Daoy (cell line): ENCODE results near the gene UBE2Z. TPM values are rescaled to one million over a fixed set of nuclear protein-coding genes. Genes with fewer than 3 reads are reported as not detected.
"Not testable (repeated sequence)": the region's sequence is repeated elsewhere in the genome, so short reads cannot be mapped to it uniquely, and the experiment has no call there.

ENCODE experiments used
- DNase-seq: peaks from one replicate; pipeline ENCODE4 v3.0.0-alpha.2; 2015; ENCODE audit warnings: low read depth
- total RNA-seq: library from RNA; depleted of rRNA; stranded (reverse); fragments of >200 nt; shearing (Covaris generic); gene quantifications from 2 replicates; pipeline ENCODE4 v1.2.3, GENCODE V29; 2014; rRNA removed

Gene UBE2Z
- total RNA-seq, result 65.3 and 66.0 TPM in 2 replicates

DNA sequence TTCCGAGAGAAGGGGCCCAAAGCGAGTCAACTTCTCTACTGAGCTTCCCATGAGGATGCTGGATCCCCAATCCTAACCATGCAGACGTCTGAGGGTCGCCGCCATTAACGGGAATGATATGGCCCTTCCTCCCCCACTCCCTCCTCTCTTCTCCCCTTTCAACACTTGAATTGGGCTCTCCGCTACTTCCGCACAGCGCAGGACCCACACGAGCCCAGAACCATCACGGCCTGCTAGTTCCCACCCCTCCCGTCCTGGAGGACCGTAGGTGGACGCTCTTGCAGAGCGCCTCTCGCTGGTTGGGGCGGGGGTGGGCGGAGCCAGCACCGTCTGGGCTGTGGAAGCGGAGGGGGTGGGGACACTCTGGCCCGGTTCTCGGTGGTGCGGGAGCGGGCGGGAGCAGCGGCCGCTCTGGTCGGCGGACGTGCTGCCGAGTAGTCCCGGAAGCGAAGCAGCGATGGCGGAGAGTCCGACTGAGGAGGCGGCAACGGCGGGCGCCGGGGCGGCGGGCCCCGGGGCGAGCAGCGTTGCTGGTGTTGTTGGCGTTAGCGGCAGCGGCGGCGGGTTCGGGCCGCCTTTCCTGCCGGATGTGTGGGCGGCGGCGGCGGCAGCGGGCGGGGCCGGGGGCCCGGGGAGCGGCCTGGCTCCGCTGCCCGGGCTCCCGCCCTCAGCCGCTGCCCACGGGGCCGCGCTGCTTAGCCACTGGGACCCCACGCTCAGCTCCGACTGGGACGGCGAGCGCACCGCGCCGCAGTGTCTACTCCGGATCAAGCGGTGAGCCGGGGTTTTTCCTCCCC, at the start of gene UBE2Z:
Gene UBE2Z (plus strand): TSS at position 361 of the 797 bp plus-strand sequence. CDS start 97 bp downstream, at position 458.
- DNase-seq, result peak; percentile 96

DNA sequence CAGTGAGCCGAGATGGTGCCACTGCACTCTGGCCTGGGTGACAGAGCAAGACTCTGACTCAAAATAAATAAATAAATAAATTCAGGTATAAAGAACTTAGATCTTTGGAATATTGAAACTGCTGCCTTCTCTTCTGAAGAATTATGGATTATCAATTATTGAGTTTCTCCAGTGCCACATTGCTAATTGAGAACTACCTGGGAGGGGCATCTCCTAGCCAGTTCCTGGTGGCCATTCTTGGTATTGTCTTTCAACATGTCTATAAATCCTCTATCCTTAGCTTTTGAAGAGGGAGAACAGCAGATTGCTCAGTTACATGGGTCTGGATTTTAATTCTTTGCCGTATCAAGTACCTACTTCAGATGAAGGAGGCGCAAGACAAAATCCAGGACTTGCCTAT, 48.2 kb upstream of the UBE2Z start:
- no peak for DNase-seq

DNA sequence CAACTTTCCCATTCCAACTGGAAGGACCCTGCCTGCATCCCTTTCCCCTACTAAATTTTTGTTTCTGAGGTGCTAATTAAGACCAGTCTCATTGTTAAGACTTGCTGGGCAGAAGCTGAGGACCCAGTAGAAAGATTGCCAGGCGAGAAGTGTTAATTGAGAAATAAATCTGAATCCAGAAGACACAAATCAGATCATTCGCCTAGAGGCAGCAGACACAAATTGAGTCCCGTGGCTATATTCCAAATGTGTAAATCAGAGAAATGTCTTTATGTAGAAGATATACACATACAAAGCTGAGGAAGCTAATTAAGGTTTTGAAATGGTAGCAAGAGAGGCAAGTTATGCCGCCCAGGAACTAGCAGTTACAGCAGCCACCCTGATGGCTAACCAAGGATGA, 47.8 kb upstream of the UBE2Z start:
- no peak for DNase-seq

DNA sequence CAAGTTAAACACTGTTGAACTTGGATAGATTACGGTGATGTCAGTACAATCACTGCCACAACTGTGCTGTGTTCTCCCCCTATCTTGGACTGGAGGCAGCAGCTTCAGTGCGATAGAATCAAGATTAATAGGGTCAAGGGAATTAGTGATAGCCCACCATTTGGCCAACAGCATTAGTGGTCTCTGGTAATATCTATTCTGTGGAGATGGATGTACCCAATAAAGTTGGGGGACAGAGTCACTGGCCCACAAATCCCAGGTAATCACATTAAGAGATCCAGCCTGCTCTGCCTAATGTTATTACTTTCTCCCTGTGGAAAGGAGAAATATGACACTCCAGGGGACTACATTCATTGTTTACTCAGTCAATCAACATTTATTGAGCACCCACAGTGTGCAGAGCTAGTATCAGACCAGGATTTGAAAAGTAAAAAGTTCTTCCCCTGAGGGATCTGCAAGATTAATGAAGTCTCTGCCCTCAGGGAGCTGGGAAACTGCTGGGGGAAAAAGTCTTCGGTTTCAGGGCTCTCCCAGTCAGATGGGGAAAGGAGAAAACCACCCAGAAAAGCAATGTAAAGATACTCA, 39.2 kb upstream of the UBE2Z start:
- no peak for DNase-seq

DNA sequence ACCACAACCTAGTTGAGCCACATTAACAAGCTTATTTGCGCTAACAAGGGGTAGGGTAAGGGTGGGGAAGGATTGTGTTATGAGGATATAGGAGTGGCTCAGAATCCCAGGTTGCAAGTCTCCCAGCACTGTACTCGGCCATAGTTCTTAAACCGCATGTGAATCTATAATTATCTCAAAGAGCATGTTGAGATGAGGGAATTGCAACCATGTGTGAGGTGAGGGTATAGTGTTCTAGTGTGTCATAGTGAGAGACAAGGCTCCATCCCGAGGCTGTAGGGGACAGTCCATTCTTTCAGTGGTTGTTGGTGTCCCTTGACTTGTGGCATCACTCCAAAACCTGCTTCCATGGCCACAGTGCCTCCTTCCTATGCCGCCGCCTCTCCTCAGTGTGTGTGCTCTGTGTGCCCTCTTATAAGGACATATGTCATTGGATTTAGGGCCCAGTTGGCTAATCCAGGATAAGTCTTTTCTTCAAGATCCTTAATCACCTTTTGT, 38.3 kb upstream of the UBE2Z start:
- no peak for DNase-seq

DNA sequence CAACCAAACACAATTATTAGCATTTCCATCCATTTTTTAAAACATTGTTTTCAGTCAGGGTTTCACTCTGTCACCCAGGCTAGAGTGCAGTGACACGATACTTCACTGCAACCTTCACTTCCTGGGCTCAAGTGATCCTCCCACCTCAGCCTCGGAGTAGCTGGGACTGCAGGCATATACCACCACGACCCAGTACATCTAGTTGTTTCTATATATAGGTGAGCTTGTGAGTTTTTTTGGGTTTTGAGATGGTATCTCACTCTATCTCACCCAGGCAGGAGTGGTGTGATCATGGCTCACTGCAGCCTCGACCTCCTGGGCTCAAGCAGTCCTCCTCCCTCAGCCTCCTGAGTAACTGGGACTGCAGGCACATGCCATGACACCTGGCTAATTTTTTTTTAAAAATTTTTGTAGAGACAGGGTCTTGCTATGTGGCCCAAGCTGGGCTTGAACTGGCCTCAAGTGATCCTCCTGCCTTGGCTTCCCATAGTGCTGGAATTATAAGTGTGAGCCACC, 37.1 kb upstream of the UBE2Z start:
- DNase-seq, result no peak

DNA sequence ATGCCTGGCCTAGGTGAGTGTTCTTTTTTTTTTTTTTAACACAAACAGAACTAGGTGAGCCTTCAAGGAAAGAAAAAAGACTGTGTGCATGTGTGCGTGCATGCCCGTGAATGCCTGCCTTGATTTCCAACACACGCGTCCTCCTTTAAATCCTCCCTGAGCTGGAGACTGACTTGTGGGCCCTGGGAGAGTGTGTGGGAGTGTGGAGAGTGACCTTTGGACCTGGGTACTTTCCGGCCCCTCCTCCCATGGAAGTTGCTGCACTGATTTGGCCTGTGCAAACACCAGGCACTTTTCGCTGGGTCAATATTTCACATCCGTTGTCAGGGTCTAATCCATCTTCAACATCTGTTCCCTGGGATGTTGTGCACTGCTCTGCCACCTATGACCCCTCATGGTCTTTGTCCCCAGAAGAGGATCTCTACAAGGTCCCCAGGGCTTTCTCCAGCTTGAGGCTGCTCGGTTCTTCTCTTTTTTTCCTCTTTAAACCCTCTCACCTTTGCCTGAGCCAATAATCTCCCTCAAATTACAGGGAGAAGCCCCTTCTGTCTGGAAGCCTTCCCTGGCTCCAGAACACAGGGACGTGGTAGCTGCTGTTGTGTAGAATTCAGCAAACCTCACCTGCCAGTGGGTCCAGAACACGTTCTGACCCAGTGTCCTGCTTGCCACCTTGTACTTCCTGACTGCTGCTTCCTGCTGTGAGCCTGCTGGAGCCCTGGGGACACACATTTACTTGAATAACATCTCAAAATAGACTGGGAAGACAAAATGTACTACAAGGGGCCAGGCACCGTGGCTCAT, 36.5 kb upstream of the UBE2Z start:
- DNase-seq, result no peak

DNA sequence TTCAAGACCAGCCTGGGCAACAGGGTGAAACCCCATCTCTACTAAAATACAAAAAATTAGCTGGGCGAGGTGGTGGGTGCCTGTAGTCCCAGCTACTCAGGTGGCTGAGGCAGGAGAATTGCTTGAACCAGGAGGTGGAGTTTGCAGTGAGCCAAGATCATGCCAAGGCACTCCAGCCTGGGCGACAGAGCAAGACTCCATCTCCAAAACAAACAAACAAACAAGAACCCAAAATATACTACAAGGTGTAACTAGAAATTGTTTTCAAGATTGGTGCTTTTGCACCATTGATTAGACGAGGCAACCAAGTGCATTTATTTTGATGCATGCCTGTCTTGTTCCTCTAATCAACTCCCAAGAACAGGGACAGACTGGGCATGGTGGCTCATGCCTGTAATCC, 35.8 kb upstream of the UBE2Z start:
- not testable (repeated sequence) for DNase-seq

DNA sequence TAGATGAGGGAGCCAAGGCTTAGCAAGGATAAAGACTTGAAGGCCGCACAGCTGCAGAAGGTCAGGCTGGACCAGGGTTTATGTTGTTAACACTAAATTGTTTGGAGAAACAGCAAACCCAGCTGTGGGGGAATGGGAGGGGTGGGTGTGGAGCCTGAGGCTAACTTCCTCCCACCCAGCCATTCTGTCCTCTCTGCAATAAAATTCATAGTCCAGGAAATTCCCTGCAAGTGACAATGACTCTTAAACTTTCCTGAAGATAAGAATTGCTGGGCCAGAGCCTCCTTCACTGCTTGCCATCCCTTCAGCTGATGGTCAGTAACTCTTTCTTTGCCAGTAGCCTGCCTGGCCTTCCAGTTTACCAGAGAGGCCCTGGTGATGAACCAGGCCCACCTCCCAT, 35.0 kb upstream of the UBE2Z start:
- no peak for DNase-seq

DNA sequence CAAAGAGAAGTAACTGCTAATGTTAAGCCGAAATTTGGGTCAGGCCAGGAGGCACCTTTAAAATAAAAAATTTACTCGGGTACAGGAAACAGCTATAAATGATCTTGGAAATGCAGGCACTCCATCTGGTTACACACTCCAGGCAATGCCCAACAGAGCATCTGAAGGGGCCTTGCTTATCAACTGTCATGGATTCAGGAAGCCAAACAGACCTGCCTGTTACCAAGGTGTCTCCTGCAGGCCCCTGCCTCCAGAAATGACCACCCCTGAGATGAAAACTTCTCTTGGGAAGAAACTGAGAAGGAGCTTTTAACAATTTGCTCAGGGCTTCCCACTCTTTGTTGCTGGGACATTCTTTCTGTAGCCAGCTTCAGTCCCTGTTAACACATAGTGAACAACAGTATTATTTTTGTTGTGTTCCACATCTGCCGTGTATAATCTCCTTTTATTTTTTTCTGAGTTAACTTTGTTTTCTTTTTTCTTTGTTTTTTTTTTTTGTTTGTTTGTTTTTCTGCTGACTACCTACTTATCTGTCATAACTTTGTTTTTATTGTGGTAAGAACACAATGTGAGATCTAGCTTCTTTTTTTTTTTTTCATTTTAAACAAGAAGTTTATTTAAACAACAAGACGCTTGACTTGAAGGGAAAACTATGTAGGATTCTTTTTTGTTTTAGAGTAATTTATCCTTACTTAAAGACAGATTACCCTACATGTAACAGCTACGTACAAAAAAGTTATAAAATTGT, 34.3 kb upstream of the UBE2Z start:
- DNase-seq, result no peak

DNA sequence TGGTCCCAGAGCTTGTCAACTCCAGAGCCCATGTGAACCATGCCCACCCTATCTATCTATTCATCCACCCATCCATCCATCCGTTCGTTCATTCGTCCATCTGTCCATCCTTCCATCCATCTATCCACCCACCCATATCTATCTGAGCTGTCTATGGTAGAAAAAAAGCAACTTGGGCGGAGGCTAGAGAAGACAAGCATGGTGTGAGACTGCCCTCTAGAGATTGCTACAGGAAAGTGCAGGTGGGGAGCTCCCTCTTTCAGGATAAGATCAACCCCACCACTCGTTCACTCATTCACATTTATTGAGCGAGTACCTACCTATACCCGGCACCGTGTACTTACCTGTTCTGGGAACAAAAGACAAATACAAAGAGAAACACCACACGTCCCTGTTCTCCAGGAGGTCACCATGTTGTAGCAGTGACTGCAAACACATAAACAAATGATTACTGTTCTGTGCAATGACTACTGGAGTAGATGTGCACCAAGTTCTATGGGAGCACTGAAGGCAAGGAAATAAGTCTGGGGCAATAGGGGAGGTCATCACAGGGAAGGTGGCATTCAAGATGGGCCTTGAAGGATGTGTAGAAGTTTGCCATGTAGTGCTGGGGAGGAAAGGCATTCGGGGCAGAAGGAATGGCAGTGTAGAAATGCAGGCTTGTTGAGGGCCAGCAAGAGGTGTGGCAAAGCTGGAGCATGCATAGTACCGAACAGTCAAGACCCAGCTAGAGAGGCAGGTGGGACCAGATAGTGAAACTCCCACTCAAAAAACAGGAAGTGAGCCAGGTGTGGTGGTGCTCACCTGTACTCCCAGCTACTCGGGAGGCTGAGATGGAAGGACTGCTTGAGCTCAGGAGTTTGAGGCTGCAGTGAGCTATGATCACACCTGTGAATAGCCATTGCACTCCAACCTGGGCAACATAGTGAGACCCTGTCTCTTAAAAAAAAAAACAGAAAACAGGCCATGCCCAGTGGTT, 29.0 kb upstream of the UBE2Z start:
- DNase-seq, result peak; percentile 62

DNA sequence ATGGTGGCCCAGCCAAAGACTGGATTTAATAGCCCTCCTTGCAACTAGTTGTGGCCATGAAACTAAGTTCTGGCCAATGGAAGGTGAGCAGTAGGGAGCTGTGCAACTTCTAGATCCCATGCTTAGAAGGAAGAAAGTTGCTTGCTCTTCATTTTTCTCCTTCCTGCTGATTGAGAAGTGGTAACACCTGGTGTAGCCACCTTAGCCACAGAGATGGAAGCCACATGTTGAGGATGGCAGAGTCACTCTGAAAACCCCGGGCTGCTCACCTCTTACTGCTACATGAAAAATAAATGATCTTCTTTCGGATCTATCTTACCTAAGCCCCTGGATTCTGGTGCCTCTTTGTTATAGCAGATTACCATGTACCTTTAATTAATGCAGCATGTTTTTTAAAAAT, 25.9 kb upstream of the UBE2Z start:
- DNase-seq, result no peak

DNA sequence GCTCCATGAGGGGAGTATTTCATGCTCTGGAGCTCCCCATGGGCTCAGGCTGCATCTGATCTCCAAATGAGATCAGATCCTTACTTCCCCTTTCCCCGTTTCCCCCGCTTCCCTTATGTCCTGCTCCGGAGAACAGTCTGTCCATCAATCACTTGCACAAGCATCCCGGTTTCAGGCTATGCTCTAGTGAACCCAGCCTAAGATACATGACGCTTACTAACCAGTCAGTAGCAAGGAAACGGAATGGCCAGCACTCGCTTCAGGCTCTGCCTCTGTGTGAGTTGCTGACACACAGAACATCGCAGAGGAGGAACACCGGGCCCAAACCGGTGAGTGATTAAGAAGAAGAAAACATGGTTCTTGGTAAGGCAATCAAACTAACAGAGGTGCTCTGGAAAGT, 25.0 kb upstream of the UBE2Z start:
- DNase-seq, result no peak

DNA sequence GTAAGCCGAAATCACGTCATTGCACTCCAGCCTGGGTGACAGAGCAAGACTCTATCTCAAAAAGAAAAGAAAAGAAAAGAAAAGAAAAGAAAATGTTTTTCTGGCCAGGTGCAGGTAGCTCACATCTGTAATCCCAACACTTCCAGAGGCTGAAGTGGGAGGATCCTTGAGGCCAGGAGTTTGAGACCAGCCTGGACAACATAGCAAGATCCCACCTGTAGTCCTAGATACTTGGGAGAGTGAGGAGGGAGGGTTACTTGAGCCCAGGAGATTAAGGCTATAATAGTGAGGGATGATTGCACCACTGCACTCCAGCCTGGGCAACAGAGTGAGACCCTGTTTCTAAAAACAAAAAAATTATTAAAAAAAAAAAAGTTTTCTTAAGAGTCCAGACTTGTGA, 18.1 kb upstream of the UBE2Z start:
- DNase-seq, result no peak

DNA sequence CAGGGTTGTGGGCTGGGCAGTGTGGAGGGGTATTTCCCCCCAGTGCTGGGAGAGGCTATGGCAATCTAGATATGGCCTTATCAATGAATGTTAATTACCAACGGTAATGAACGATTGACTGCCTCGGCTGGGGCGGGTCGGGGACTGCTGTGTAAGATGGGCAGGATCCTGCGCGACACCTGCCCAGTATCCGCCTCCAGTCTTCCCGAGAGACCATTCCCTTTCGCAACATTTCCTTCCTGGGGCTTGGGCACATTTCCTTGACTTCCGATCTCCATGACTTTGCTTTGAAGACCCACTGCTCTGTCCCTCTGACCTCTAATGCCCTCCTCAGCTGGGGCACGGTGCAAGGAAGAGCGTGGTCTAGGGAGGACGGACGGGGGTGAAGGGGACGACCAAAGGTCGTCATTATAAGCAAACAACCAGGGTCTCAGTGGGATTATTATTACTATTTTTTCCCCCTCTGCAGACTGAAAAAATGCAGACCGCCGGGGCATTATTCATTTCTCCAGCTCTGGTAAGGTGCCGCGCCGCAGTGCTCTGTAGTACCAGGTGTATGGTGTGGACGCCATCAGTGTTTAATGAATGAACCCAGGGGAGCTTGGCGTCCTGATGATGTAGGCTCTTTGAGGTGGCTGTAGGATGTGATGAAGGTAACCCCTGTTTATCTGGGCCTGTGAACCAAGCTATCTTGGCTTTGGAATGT, 15.1 kb upstream of the UBE2Z start:
- DNase-seq, result no peak

DNA sequence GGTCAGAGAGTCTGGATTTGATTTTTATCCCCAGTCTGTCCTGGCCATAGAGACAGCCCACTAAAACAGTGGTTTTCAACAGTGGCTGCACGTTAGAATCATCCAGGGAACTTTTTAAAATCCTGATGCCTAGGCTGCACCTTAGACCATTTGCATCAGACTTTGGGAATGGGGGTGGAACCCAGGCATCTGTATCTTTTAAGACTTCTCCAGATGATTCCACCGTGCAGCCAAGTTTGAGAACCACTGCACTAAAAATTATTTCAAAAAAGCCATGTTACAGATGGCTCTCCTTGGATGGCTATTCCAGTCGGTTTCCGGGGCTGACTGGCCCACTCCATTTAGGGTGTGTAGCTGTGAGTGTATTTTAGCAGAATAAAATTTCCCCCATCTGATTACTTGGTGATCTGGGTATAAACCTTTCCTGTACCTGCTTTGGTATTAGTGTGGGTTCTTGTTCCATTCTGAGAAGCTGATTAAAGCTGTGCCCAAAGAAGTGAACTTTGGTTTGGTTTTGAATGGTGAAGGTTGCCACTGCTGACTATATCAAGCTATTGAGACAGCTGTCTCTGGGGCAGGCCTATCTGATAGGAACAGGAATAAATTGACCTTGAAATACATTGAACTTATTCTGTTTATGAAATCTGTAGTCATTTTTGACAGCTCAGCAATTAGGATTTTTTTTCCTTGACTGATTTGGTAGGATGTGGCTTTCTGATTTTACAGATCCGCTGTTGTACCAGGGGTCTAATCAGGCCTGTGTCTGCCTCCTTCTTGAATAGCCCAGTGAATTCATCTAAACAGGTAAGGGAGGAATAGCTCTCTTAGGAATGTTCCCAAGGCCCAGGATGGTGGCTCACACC, 14.3 kb upstream of the UBE2Z start:
- DNase-seq, result no peak

DNA sequence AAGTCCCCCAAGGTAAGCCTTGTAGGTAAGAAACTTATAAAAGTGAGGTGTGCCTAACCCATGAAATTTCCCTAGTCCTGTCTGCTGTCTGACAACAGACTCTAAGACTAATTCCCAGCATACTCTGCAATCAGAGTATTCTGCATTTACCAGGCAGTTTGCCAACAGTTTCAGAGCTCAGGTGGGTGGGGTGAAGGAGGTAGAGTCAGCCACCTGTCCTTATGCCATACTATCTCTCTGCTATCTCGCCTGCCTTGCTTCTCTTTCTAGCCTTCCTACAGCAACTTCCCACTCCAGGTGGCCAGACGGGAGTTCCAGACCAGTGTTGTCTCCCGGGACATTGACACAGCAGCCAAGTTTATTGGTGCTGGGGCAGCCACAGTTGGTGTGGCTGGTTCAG, 13.3 kb upstream of the UBE2Z start:
- no peak for DNase-seq

DNA sequence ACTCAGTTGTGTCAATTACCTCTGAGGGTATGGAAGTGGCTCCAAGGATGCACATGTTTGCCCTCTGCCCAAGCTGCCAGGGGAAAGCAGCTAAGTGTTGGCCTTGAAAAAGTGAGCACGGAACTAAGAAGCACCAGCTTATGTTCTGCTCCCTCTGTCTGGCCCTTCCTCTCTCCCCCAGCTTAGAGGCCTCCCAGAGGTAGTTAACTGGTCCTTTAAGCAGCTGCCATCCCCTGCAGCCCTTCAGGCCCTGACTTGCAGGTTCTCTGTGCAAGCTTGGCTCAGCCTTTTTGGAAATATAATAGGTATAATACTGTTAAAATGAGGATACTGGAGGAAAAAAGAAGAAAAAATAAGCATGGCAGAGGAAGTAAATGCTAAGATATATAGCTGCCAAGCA, 7.0 kb upstream of the UBE2Z start:
- no peak for DNase-seq

DNA sequence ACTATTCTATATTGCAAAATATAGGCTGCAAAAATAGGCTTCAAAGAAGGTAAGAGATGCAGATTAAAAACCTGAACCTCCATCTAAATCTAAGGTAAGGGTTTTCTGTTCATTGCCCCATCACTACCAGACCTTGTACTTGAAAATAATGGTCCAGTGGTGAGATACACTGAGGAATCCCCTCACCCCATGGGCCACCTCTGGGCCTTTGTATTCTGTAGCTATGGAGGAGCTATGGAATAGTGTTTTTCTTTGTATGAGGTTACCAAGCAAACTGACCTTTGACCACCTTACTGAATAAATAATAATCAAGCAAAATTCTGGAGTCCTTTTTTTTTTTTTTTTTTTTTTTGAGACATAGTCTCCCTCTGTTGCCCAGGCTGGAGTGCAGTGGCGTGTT, 4.8 kb upstream of the UBE2Z start:
- DNase-seq, result no peak
